HG02588 (cell line): ENCODE data around the gene CASP7.

Experiments
- ATAC-seq: cut with Tn5 transposase; IDR thresholded peaks from one replicate; pipeline ENCODE4 v1.9.1; 2021; ENCODE audit warnings: mild to moderate bottlenecking, moderate library complexity; ENCODE audit not compliant: unreplicated experiment

The CASP7 gene

GRCh38 chr10:113665806-113666354 is 13.8 kb upstream of the CASP7 start:
- no peak for ATAC-seq

- ATAC-seq: no peak
These were observed 12.9 kb upstream of the CASP7 start for GRCh38 chr10:113666682-113667252.

- ATAC-seq: peak; percentile 22
These were observed 739 bp downstream of the CASP7 start for GRCh38 chr10:113680190-113681111.

GRCh38 chr10:113681533-113682470 is 2.1 kb downstream of the CASP7 start:
- ATAC-seq: peak; percentile 53

- no peak for ATAC-seq
These were observed 3.6 kb downstream of the CASP7 start for GRCh38 chr10:113683300-113683699.

- no peak for ATAC-seq
These were observed 6.3 kb downstream of the CASP7 start for GRCh38 chr10:113686028-113686427.

- ATAC-seq: no peak
These were observed 7.3 kb downstream of the CASP7 start for GRCh38 chr10:113687037-113687436.

- ATAC-seq: no peak
These were observed 9.3 kb downstream of the CASP7 start for GRCh38 chr10:113689057-113689456.

GRCh38 chr10:113689574-113689973 is 9.9 kb downstream of the CASP7 start:
- no peak for ATAC-seq

- no peak for ATAC-seq
These were observed 11.0 kb downstream of the CASP7 start for GRCh38 chr10:113690749-113691148.

- no peak for ATAC-seq
These were observed 11.7 kb downstream of the CASP7 start for GRCh38 chr10:113691381-113691780.

GRCh38 chr10:113692271-113692670 is 12.6 kb downstream of the CASP7 start:
- ATAC-seq: no peak

- no peak for ATAC-seq
These were observed 13.6 kb downstream of the CASP7 start for GRCh38 chr10:113693348-113693747.

GRCh38 chr10:113695691-113696090 is 16.0 kb downstream of the CASP7 start:
- no peak for ATAC-seq

GRCh38 chr10:113697595-113697994 is 17.9 kb downstream of the CASP7 start:
- no peak for ATAC-seq

- ATAC-seq: no peak
These were observed 25.1 kb downstream of the CASP7 start for GRCh38 chr10:113704637-113705343.

GRCh38 chr10:113705344-113705652 is 25.6 kb downstream of the CASP7 start:
- no peak for ATAC-seq

- ATAC-seq: no peak
These were observed 26.9 kb downstream of the CASP7 start for GRCh38 chr10:113706623-113707022.

- no peak for ATAC-seq
These were observed 28.9 kb downstream of the CASP7 start for GRCh38 chr10:113708640-113709039.

GRCh38 chr10:113709221-113709838 is 29.6 kb downstream of the CASP7 start:
- ATAC-seq: no peak
